ENCODE measurements around the gene SIGLEC12.
A peak's percentile ranks its signal among the peaks of the same experiment; 100 is the strongest.

SIGLEC12 gene

DNA sequence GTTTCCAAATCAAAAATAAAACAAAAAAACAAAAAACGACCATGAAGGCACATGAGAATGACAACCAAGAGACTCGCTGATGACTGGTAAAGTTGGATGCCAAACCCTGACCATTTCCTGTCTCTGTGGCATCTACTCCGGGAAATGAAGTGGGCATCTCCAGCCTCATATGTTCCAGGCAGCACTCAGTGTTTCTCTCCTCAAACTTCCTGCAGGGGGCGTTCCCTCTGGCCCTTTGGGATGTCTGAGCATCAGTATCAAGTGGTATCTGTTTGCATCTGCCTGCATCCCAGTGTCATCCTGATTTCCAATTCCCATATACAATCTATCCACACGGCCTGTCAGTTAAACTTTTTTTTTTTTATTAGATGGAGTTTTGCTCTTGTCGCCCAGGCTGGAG is 9.8 kb upstream of the SIGLEC12 start:
- Histone ChIP-seq H2BK15ac (ENCODE audit: low read length) (no peak overlapping the region), H2AFZ (ENCODE audit: low read length) (no peak overlapping the region), H3K27me3 (ENCODE audit: control insufficient read depth in 3 of 3, insufficient read depth in 3 of 3, low read depth in 1 of 3, low read length in 3 of 3) (peaks cover 0 to 22% (median 0%) of the 10 kb centered on the region in 3 experiments), H3K79me1 (ENCODE audit: low read depth, low read length) (no peaks in the 10 kb centered on the region), H3K18ac (ENCODE audit: low read length) (no peak overlapping the region), H3K23ac (ENCODE audit: low read depth, low read length, poor library complexity) (no peak overlapping the region), H3K9ac (ENCODE audit: low read depth, low read length, poor library complexity) (no peak overlapping the region), H2BK5ac (ENCODE audit: low read length) (no peak overlapping the region), H3K14ac (ENCODE audit: low read length) (peak overlapping the region; percentile 91), H3K4me2 (ENCODE audit: insufficient read depth, low read length, poor library complexity, severe bottlenecking) (no peak overlapping the region), H2BK120ac (ENCODE audit: low read depth, low read length) (no peak overlapping the region), H3K27ac (replicated peaks; ENCODE audit: low read length) (no peak overlapping the region), H4K91ac (ENCODE audit: low read depth, low read length, poor library complexity) (no peak overlapping the region), H3K4me3 (ENCODE audit: low read length in 2 of 2) (no peak overlapping the region), H2BK12ac (ENCODE audit: low read length) (no peak overlapping the region), H2AK5ac (ENCODE audit: low read depth, low read length) (no peak overlapping the region), H3K36me3 (replicated peaks in 1 of 2; ENCODE audit: control insufficient read depth in 2 of 2, insufficient read depth in 2 of 2, low read length in 2 of 2) (no peaks in the 10 kb centered on the region), H4K8ac (ENCODE audit: low read depth, low read length) (no peak overlapping the region), H3K4ac (ENCODE audit: low read length) (no peak overlapping the region), H3K4me1 (ENCODE audit: control insufficient read depth in 2 of 2, insufficient read depth in 1 of 2, low read depth in 1 of 2, low read length in 2 of 2) (no peaks in the 10 kb centered on the region), H3K9me3 (replicated peaks in 1 of 2; ENCODE audit: control insufficient read depth in 2 of 2, insufficient read depth in 1 of 2, low read depth in 1 of 2, low read length in 2 of 2) (peaks cover 0 to 11% of the 10 kb centered on the region in 2 donors)
- WGBS, 2 donors (ENCODE audit: extremely low coverage in 2 of 2, insufficient read length in 2 of 2, insufficient replicate concordance in 1 of 2) = no CpG with 5 or more reads among the region's 6 CpGs
- no peak for DNase-seq (ENCODE audit: low spot score)

DNA sequence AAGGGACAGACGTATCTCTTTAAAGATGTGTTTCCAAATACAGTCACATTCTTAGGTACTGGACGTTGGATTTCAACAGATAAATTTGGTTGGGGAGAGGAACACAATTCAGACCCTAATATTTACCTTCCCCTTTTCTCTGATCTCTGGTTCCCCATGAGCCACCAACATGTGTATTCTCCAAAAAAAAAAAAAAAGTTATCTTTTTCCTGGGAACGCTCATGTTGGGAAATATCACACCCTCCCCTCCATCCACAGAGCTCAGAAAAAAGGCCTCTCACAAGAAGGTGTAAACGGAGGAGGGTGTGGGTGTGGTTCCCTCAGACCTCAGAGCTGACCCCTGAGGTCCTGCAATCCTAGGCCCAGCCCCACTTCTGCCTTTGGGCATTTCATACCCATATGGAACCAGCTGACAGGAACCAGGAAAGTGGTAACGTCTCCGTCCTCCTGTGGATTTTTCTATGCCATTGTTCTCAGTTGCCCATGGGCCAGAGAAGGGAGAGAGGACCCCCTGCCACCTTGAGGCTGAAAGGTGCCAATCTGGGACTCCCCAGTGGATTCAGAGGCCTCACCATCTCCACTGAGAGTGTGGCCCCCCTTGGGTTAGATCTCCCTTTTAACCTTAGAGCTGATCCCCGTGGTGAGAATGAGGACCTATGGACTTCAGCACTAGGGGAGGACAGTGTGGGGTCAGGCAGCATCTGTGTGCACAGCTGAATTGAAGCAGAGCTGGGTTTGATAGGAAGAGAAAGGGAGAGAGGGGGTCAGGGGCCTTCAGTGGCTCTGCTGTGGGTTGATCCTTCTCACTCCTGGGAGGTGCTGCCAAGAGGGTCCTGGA is 8.4 kb upstream of the SIGLEC12 start:
- H2BK5ac ChIP-seq (ENCODE audit: low read length) = no peak overlapping the region
- no peak overlapping the region for H2BK120ac ChIP-seq (ENCODE audit: low read depth, low read length)
- H3K4ac ChIP-seq (ENCODE audit: low read length) = no peak overlapping the region
- H3K79me1 ChIP-seq (ENCODE audit: low read depth, low read length) = no peaks in the 10 kb centered on the region
- WGBS, 2 donors (ENCODE audit: extremely low coverage in 2 of 2, insufficient read length in 2 of 2, insufficient replicate concordance in 1 of 2) = no CpG with 5 or more reads among the region's 7 CpGs
- peaks cover 0 to 18% of the 10 kb centered on the region in 2 donors for H3K9me3 ChIP-seq (replicated peaks in 1 of 2; ENCODE audit: control insufficient read depth in 2 of 2, insufficient read depth in 1 of 2, low read depth in 1 of 2, low read length in 2 of 2)
- H3K27me3 ChIP-seq (ENCODE audit: control insufficient read depth in 3 of 3, insufficient read depth in 3 of 3, low read depth in 1 of 3, low read length in 3 of 3) = peaks cover 0 to 22% (median 0%) of the 10 kb centered on the region in 3 experiments
- H2AFZ ChIP-seq (ENCODE audit: low read length) = no peak overlapping the region
- H2BK15ac ChIP-seq (ENCODE audit: low read length) = no peak overlapping the region
- no peak overlapping the region for H3K27ac ChIP-seq (replicated peaks; ENCODE audit: low read length)
- no peak overlapping the region for H2AK5ac ChIP-seq (ENCODE audit: low read depth, low read length)
- H3K4me3 ChIP-seq (ENCODE audit: low read length in 2 of 2) = no peak overlapping the region
- no peak overlapping the region for H4K8ac ChIP-seq (ENCODE audit: low read depth, low read length)
- H3K9ac ChIP-seq (ENCODE audit: low read depth, low read length, poor library complexity) = no peak overlapping the region
- no peak overlapping the region for H2BK12ac ChIP-seq (ENCODE audit: low read length)
- H3K23ac ChIP-seq (ENCODE audit: low read depth, low read length, poor library complexity) = no peak overlapping the region
- H3K18ac ChIP-seq (ENCODE audit: low read length) = no peak overlapping the region
- no peaks in the 10 kb centered on the region for H3K4me1 ChIP-seq (ENCODE audit: control insufficient read depth in 2 of 2, insufficient read depth in 1 of 2, low read depth in 1 of 2, low read length in 2 of 2)
- no peaks in the 10 kb centered on the region for H3K36me3 ChIP-seq (replicated peaks in 1 of 2; ENCODE audit: control insufficient read depth in 2 of 2, insufficient read depth in 2 of 2, low read length in 2 of 2)
- no peak for DNase-seq (ENCODE audit: low spot score)
- H3K14ac ChIP-seq (ENCODE audit: low read length) = no peak overlapping the region
- H4K91ac ChIP-seq (ENCODE audit: low read depth, low read length, poor library complexity) = no peak overlapping the region
- H3K4me2 ChIP-seq (ENCODE audit: insufficient read depth, low read length, poor library complexity, severe bottlenecking) = no peak overlapping the region

DNA sequence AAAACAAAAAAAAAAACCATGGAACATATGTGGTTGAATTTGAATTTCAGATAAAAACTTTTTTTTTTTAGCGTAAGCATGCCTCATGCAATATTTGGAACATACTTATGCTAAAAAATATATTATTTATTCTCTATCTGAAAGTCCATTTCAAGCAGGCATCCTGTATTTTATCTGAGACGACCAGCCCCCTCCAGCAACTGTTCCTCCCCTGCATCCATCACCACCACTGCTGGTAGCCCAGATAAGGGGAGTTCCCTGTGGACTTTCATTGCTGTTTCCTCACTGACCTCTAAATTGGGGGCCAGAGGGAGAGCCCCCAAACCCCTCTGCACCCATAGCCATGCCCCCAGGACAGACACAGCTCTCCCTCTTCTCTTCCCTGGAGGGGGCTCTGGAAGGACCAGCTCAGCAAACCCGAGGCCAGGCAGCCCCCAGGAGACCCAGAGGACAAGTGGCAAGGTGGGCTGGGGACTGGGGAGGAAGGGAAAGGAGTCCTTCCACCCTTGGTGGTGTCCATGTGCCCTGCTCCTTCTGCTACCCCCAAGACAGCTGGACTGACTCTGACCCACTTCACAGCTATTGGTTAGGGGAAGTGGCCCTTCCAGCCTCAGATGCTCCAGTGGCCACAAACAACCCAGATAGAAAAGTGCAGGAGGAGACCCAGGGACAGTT is 6.6 kb upstream of the SIGLEC12 start:
- Histone ChIP-seq H3K4me3 (ENCODE audit: low read length in 2 of 2) (no peak overlapping the region), H2BK12ac (ENCODE audit: low read length) (no peak overlapping the region), H2BK5ac (ENCODE audit: low read length) (no peak overlapping the region), H3K36me3 (replicated peaks in 1 of 2; ENCODE audit: control insufficient read depth in 2 of 2, insufficient read depth in 2 of 2, low read length in 2 of 2) (no peaks in the 10 kb centered on the region), H3K23ac (ENCODE audit: low read depth, low read length, poor library complexity) (no peak overlapping the region), H2BK15ac (ENCODE audit: low read length) (no peak overlapping the region), H3K79me1 (ENCODE audit: low read depth, low read length) (no peaks in the 10 kb centered on the region), H3K9ac (ENCODE audit: low read depth, low read length, poor library complexity) (no peak overlapping the region), H3K27ac (replicated peaks; ENCODE audit: low read length) (no peak overlapping the region), H3K18ac (ENCODE audit: low read length) (no peak overlapping the region), H4K91ac (ENCODE audit: low read depth, low read length, poor library complexity) (no peak overlapping the region), H2AK5ac (ENCODE audit: low read depth, low read length) (no peak overlapping the region), H3K14ac (ENCODE audit: low read length) (no peak overlapping the region), H4K8ac (ENCODE audit: low read depth, low read length) (peak overlapping the region; percentile 57), H3K9me3 (replicated peaks in 1 of 2; ENCODE audit: control insufficient read depth in 2 of 2, insufficient read depth in 1 of 2, low read depth in 1 of 2, low read length in 2 of 2) (peaks cover 0 to 20% of the 10 kb centered on the region in 2 donors), H3K4me1 (ENCODE audit: control insufficient read depth in 2 of 2, insufficient read depth in 1 of 2, low read depth in 1 of 2, low read length in 2 of 2) (no peaks in the 10 kb centered on the region), H3K27me3 (ENCODE audit: control insufficient read depth in 3 of 3, insufficient read depth in 3 of 3, low read depth in 1 of 3, low read length in 3 of 3) (peaks cover 0 to 22% (median 0%) of the 10 kb centered on the region in 3 experiments), H3K4ac (ENCODE audit: low read length) (no peak overlapping the region), H3K4me2 (ENCODE audit: insufficient read depth, low read length, poor library complexity, severe bottlenecking) (no peak overlapping the region), H2AFZ (ENCODE audit: low read length) (no peak overlapping the region), H2BK120ac (ENCODE audit: low read depth, low read length) (no peak overlapping the region)
- no CpG with 5 or more reads among the region's 3 CpGs for WGBS, 2 donors (ENCODE audit: extremely low coverage in 2 of 2, insufficient read length in 2 of 2, insufficient replicate concordance in 1 of 2)
- DNase-seq (ENCODE audit: low spot score) = no peak

DNA sequence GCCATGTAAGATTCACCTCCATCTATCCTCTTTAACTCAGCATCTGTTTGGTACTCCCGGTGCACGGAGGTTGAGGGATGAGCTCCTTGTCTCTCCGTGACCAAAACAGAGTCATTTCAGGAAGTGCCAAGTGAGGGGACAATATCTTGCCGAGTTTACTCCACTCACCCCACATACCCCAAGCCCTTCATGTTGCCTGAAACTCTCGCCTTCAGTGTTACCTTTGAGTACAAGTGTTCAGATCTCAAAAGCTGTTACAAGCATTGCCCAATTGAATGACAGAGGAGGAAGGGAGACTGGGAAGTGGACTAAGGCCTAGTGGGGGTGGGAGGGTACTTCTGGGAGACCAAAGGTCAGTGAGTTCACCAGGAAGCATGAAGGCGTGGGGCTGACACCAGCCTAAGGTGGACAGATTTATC is 6.0 kb upstream of the SIGLEC12 start:
- Histone ChIP-seq H3K23ac (ENCODE audit: low read depth, low read length, poor library complexity) (no peak overlapping the region), H3K4me3 (ENCODE audit: low read length in 2 of 2) (no peak overlapping the region), H2AK5ac (ENCODE audit: low read depth, low read length) (no peak overlapping the region), H2AFZ (ENCODE audit: low read length) (no peak overlapping the region), H3K36me3 (replicated peaks in 1 of 2; ENCODE audit: control insufficient read depth in 2 of 2, insufficient read depth in 2 of 2, low read length in 2 of 2) (no peaks in the 10 kb centered on the region), H2BK5ac (ENCODE audit: low read length) (no peak overlapping the region), H3K79me1 (ENCODE audit: low read depth, low read length) (no peaks in the 10 kb centered on the region), H2BK120ac (ENCODE audit: low read depth, low read length) (no peak overlapping the region), H3K4me1 (ENCODE audit: control insufficient read depth in 2 of 2, insufficient read depth in 1 of 2, low read depth in 1 of 2, low read length in 2 of 2) (no peaks in the 10 kb centered on the region), H3K27me3 (ENCODE audit: control insufficient read depth in 3 of 3, insufficient read depth in 3 of 3, low read depth in 1 of 3, low read length in 3 of 3) (peaks cover 0 to 22% (median 0%) of the 10 kb centered on the region in 3 experiments), H3K9ac (ENCODE audit: low read depth, low read length, poor library complexity) (no peak overlapping the region), H2BK15ac (ENCODE audit: low read length) (no peak overlapping the region), H3K4ac (ENCODE audit: low read length) (no peak overlapping the region), H3K27ac (replicated peaks; ENCODE audit: low read length) (no peak overlapping the region), H4K8ac (ENCODE audit: low read depth, low read length) (no peak overlapping the region), H3K4me2 (ENCODE audit: insufficient read depth, low read length, poor library complexity, severe bottlenecking) (no peak overlapping the region), H4K91ac (ENCODE audit: low read depth, low read length, poor library complexity) (no peak overlapping the region), H3K9me3 (replicated peaks in 1 of 2; ENCODE audit: control insufficient read depth in 2 of 2, insufficient read depth in 1 of 2, low read depth in 1 of 2, low read length in 2 of 2) (peaks cover 0 to 21% of the 10 kb centered on the region in 2 donors), H2BK12ac (ENCODE audit: low read length) (no peak overlapping the region), H3K14ac (ENCODE audit: low read length) (no peak overlapping the region), H3K18ac (ENCODE audit: low read length) (no peak overlapping the region)
- DNase-seq (ENCODE audit: low spot score) = no peak
- WGBS, 2 donors (ENCODE audit: extremely low coverage in 2 of 2, insufficient read length in 2 of 2, insufficient replicate concordance in 1 of 2) = no CpG with 5 or more reads among the region's 6 CpGs
